ENCODE data around the gene SPTLC3.

DNA sequence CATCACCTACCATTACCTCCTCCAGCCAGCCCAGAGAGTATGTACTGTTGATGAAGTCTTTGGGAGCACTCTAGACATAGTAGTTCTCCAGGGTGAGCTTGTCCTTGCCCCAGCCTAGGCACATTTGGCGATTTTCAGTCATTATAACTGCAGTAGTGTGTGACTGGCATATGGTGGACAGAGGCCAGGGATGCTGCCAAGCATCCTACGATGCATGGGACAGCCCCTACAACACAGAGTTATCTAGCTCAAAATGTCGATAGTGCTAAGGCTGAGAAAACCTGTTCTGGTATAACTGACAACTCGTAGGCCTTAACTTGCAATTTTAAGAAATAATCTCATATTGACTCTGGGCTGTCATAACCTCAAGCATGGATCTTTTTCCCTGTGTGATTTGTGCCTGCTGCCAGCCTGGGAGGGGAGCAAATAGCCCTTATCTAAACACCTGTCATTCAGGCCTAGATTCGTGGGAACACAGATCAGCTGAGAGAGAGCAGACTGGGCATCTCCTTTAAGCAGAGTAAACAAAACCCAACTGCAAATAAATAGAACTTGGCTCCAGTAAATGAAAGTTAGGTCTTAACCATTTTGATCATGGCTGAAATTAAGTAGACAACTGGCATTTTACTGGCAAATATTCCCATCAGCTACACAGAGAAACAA lies 102.6 kb downstream of the SPTLC3 start:
- TF ChIP-seq ZNF326 (CRISPR knock-in tag; IDR thresholded peaks at IDR 0.05; ENCODE audit: borderline replicate concordance), result no peak
- TF ChIP-seq JARID2 (CRISPR knock-in tag; IDR thresholded peaks at IDR 0.05; ENCODE audit: insufficient replicate concordance), result no peak
- no peak for TF ChIP-seq MIER2 (CRISPR knock-in tag; IDR thresholded peaks at IDR 0.05)
- TF ChIP-seq, protein P1, sequence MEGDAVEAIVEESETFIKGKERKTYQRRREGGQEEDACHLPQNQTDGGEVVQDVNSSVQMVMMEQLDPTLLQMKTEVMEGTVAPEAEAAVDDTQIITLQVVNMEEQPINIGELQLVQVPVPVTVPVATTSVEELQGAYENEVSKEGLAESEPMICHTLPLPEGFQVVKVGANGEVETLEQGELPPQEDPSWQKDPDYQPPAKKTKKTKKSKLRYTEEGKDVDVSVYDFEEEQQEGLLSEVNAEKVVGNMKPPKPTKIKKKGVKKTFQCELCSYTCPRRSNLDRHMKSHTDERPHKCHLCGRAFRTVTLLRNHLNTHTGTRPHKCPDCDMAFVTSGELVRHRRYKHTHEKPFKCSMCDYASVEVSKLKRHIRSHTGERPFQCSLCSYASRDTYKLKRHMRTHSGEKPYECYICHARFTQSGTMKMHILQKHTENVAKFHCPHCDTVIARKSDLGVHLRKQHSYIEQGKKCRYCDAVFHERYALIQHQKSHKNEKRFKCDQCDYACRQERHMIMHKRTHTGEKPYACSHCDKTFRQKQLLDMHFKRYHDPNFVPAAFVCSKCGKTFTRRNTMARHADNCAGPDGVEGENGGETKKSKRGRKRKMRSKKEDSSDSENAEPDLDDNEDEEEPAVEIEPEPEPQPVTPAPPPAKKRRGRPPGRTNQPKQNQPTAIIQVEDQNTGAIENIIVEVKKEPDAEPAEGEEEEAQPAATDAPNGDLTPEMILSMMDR (CRISPR knock-in tag; IDR thresholded peaks at IDR 0.05), result no peak
- TF ChIP-seq CHD4 (IDR thresholded peaks at IDR 0.05; ENCODE audit: borderline replicate concordance, low read length), result no peak
- no peak for TF ChIP-seq FOSL2 (CRISPR knock-in tag; IDR thresholded peaks at IDR 0.05)
